ENCODE results near the gene MBD5.

The MBD5 gene

GRCh38 chr2:148023861-148024260 is 3.0 kb downstream of the MBD5 start:
- peak overlapping the region; percentile 87 for H3K4me2 ChIP-seq (ENCODE audit: low read length)
- no peak overlapping the region for H2AFZ ChIP-seq (ENCODE audit: low read depth, low read length)
- H3K36me3 ChIP-seq (replicated peaks; ENCODE audit: low read depth, low read length), result peaks cover 6% of the 10 kb centered on the region
- H3K9me3 ChIP-seq (ENCODE audit: insufficient read depth, low read length), result no peaks in the 10 kb centered on the region
- no peak overlapping the region for H3K9ac ChIP-seq (ENCODE audit: low read length)
- no peak overlapping the region for H3K27ac ChIP-seq (ENCODE audit: low read length)
- TF ChIP-seq EZH2phosphoT487 (IDR thresholded peaks at IDR 0.05; ENCODE audit: low read depth) (no peak), CTCF (IDR thresholded peaks at IDR 0.05; ENCODE audit: low read depth, low read length) (no peak)
- H3K4me3 ChIP-seq (ENCODE audit: low read length), result no peak overlapping the region
- H3K27me3 ChIP-seq (ENCODE audit: low read depth, low read length), result no peaks in the 10 kb centered on the region
- H4K20me1 ChIP-seq (ENCODE audit: insufficient read depth, low read length), result no peaks in the 10 kb centered on the region; the same call in 1 of the 2 replicates
- peaks cover 72% of the 10 kb centered on the region for H3K79me2 ChIP-seq (ENCODE audit: low read length)
- peaks cover 25% of the 10 kb centered on the region for H3K4me1 ChIP-seq (ENCODE audit: low read length)

GRCh38 chr2:148026573-148026972 is 5.7 kb downstream of the MBD5 start:
- peaks cover 6% of the 10 kb centered on the region for H3K36me3 ChIP-seq (replicated peaks; ENCODE audit: low read depth, low read length)
- no peaks in the 10 kb centered on the region; the same call in 1 of the 2 replicates for H4K20me1 ChIP-seq (ENCODE audit: insufficient read depth, low read length)
- H3K79me2 ChIP-seq (ENCODE audit: low read length), result peaks cover 50% of the 10 kb centered on the region
- TF ChIP-seq CTCF (IDR thresholded peaks at IDR 0.05; ENCODE audit: low read depth, low read length) (no peak), EZH2phosphoT487 (IDR thresholded peaks at IDR 0.05; ENCODE audit: low read depth) (no peak)
- no peak overlapping the region for H3K9ac ChIP-seq (ENCODE audit: low read length)
- no peak overlapping the region for H2AFZ ChIP-seq (ENCODE audit: low read depth, low read length)
- H3K4me2 ChIP-seq (ENCODE audit: low read length), result no peak overlapping the region
- H3K4me3 ChIP-seq (ENCODE audit: low read length), result no peak overlapping the region
- H3K4me1 ChIP-seq (ENCODE audit: low read length), result peaks cover 29% of the 10 kb centered on the region
- no peaks in the 10 kb centered on the region for H3K27me3 ChIP-seq (ENCODE audit: low read depth, low read length)
- H3K27ac ChIP-seq (ENCODE audit: low read length), result no peak overlapping the region
- H3K9me3 ChIP-seq (ENCODE audit: insufficient read depth, low read length), result no peaks in the 10 kb centered on the region

- no peaks in the 10 kb centered on the region for H3K27me3 ChIP-seq (ENCODE audit: low read depth, low read length)
- no peak overlapping the region for H3K4me2 ChIP-seq (ENCODE audit: low read length)
- H4K20me1 ChIP-seq (ENCODE audit: insufficient read depth, low read length), result no peaks in the 10 kb centered on the region; the same call in 1 of the 2 replicates
Observed at GRCh38 chr2:148027822-148028221, 6.9 kb downstream of the MBD5 start.

DNA sequence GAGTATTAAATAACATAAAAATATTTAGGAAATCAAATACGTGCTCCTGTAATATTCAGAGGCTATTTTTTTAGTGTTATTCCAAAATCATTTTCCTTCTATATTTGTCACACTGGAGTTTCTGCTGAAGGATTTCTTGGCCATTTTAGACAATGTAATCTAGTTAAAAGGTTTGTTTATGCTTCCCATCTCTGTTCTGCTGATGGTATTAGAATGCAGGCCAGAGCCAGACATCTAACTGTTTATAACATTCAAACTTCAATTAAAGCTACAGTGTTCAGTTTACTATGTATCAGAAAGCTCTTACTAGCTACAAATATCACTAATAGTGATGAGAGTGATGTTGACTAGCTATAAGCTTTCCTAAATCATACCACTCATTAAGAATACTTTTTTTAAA is 7.9 kb downstream of the MBD5 start:
- no peak overlapping the region for H3K4me2 ChIP-seq (ENCODE audit: low read length)
- H4K20me1 ChIP-seq (ENCODE audit: insufficient read depth, low read length), result no peaks in the 10 kb centered on the region
- H3K27ac ChIP-seq (ENCODE audit: low read length), result no peak overlapping the region
- peaks cover 20% of the 10 kb centered on the region for H3K4me1 ChIP-seq (ENCODE audit: low read length)
- no peak overlapping the region for H3K9ac ChIP-seq (ENCODE audit: low read length)
- peaks cover 6% of the 10 kb centered on the region for H3K36me3 ChIP-seq (replicated peaks; ENCODE audit: low read depth, low read length)
- no peaks in the 10 kb centered on the region for H3K9me3 ChIP-seq (ENCODE audit: insufficient read depth, low read length)
- H3K79me2 ChIP-seq (ENCODE audit: low read length), result peaks cover 33% of the 10 kb centered on the region
- no peak overlapping the region for H2AFZ ChIP-seq (ENCODE audit: low read depth, low read length)
- H3K4me3 ChIP-seq (ENCODE audit: low read length), result no peak overlapping the region
- TF ChIP-seq EZH2phosphoT487 (IDR thresholded peaks at IDR 0.05; ENCODE audit: low read depth) (no peak), CTCF (IDR thresholded peaks at IDR 0.05; ENCODE audit: low read depth, low read length) (no peak)
- no peaks in the 10 kb centered on the region for H3K27me3 ChIP-seq (ENCODE audit: low read depth, low read length)

More at GRCh38 chr2:148027822-148028221, 6.9 kb downstream of the MBD5 start:
- no peak overlapping the region for H2AFZ ChIP-seq (ENCODE audit: low read depth, low read length)
- no peaks in the 10 kb centered on the region for H3K9me3 ChIP-seq (ENCODE audit: insufficient read depth, low read length)
- H3K27ac ChIP-seq (ENCODE audit: low read length), result no peak overlapping the region
- TF ChIP-seq EZH2phosphoT487 (IDR thresholded peaks at IDR 0.05; ENCODE audit: low read depth) (no peak), CTCF (IDR thresholded peaks at IDR 0.05; ENCODE audit: low read depth, low read length) (no peak)
- H3K4me3 ChIP-seq (ENCODE audit: low read length), result no peak overlapping the region
- no peak overlapping the region for H3K9ac ChIP-seq (ENCODE audit: low read length)
- peaks cover 30% of the 10 kb centered on the region for H3K4me1 ChIP-seq (ENCODE audit: low read length)
- peaks cover 43% of the 10 kb centered on the region for H3K79me2 ChIP-seq (ENCODE audit: low read length)
- H3K36me3 ChIP-seq (replicated peaks; ENCODE audit: low read depth, low read length), result peaks cover 6% of the 10 kb centered on the region

Data from OCI-LY3 (cell line).